ENCODE data around the gene PRKCH.
"Not testable (repeated sequence)": the region's sequence is repeated elsewhere in the genome, so short reads cannot be mapped to it uniquely, and the experiment has no call there.

PRKCH gene

GRCh38 chr14:61454545-61454944 is 133.2 kb downstream of the PRKCH start:
- DNase-seq (ENCODE audit: low read depth, low spot score), result no peak

DNA sequence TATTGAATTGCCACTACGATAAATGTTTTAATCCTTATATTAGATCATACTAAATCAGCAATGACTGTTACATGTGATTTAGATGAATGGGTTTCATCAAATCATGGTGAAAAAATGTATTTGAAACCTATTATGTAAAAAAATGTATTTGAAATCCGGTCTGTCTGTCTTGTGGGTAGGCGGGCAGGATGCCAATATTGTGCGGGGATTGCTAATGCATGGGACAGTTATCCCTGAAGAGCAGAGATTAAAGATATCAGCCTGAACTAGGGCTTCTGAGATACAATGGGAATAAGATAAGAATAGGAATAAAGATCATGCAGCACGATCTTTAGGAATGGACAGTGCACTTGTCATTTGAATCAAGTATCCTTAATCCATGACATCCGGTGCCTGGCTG is 134.0 kb downstream of the PRKCH start:
- DNase-seq (ENCODE audit: low read depth, low spot score), result no peak

GRCh38 chr14:61456720-61457119 is 135.3 kb downstream of the PRKCH start:
- peak; percentile 86 for DNase-seq (ENCODE audit: low read depth, low spot score)

GRCh38 chr14:61458766-61459165 is 137.4 kb downstream of the PRKCH start:
- no peak for DNase-seq (ENCODE audit: low read depth, low spot score)

DNA sequence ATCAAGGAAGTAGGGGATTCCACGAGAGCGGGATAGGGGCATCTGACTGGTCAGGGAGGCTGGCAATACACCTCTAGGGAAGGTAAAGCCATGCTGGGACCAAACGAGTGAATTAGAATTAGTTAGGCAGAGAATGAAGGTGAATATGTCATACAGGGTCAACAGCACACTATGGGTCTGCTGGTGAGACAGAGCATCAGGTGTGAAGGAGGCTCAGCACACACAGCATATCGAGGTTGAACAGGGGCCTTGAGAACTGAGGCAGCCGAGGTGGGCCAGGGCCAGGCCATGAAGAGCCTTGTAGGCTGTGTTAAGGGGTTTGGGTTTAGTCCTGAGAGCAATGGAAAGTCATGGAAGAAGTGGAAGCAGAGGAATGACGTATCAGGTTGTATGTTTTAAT is 137.8 kb downstream of the PRKCH start:
- DNase-seq (ENCODE audit: low read depth, low spot score), result no peak

DNA sequence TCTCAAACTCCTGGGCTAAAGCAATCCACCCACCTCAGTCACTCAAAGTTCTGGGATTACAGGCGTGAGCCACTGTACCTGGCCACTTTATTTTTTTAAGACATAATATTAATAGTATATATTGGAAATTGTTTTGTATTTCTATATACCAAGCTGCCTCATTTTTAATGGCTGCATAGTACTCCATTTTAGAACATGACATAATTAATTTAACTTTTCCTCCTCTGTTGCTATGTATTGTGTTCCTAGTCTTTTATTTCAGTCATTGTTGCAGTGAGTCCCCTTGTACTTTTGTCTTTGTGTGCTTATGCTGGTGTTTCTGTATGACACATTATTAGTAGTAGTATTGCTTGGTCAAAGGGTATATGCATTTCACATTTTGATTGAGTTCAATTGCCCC is 138.7 kb downstream of the PRKCH start:
- no peak for DNase-seq (ENCODE audit: low read depth, low spot score)

- no peak for DNase-seq (ENCODE audit: low read depth, low spot score)
These were observed 139.6 kb downstream of the PRKCH start for GRCh38 chr14:61460718-61461611.

- DNase-seq (ENCODE audit: low read depth, low spot score), result peak; percentile 87
These were observed 140.5 kb downstream of the PRKCH start for GRCh38 chr14:61461808-61462275.

- DNase-seq (ENCODE audit: low read depth, low spot score), result peak; percentile 57
These were observed 141.3 kb downstream of the PRKCH start for GRCh38 chr14:61462566-61463193.

DNA sequence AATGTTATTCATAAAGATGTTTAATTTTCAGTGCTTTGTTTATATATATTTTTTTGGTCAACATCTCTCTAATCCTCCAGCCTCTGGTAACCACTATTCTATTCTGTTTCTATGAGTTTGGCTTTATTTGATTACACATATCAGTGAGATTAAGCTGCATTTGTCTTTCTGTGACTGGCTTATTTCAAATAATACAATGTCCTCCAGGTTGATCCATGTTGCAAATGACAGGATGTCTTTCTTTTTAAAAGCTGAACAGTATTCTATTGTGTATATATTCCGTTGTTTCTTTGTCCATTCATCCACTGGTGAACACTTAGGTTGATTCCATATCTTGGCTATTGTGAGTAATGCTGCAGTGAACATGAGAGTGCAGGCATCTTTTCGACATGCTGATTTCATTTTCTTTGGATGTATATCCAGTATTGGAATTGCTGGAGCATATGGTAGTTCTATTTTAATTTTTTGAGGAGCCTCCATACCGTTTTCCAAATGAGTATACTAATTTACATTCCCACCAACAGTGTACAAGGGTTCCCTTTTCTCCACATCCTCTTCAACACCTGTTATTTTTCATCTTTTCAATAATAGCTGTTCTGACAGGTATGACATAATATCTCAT is 142.4 kb downstream of the PRKCH start:
- no peak for DNase-seq (ENCODE audit: low read depth, low spot score)

DNA sequence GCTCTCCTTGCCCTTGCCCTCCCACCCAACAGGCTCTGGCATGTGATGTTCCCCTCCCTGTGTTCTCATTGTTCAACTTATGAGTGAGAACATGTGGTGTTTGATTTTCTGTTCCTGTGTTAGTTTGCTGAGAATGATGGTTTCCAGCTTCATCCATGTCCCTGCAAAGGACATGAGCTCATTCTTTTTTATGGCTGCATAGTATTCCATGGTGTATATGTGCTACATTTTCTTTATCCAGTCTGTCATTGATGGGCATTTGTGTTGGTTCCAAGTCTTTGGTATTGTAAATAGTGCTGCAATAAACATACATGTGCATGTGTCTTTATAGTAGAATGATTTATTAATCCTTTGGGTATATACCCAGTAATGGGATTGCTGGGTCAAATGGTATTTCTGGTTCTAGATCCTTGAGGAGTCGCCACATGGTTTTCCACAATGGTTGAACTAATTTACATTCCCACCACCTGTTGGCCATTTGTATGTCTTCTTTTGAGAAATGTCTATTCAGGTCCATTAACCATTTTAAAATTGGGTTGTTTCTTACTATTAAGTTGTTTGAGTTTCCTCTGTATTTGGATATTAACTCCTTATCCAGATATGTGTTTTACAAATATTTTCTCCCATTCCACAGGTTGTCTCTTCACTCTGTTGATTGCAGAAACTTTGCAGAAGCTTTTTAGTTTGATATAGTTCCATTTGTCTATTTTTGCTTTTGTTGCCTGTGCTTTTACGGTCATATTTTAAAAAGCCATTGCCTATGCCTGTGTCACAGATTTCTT is 143.4 kb downstream of the PRKCH start:
- DNase-seq (ENCODE audit: low read depth, low spot score), result not testable (repeated sequence)

GRCh38 chr14:61466249-61466904 is 145.0 kb downstream of the PRKCH start:
- DNase-seq (ENCODE audit: low read depth, low spot score), result peak; percentile 93

GRCh38 chr14:61466905-61467280 is 145.5 kb downstream of the PRKCH start:
- DNase-seq (ENCODE audit: low read depth, low spot score), result no peak

GRCh38 chr14:61467296-61467695 is 145.9 kb downstream of the PRKCH start:
- no peak for DNase-seq (ENCODE audit: low read depth, low spot score)

- no peak for DNase-seq (ENCODE audit: low read depth, low spot score)
These were observed 146.9 kb downstream of the PRKCH start for GRCh38 chr14:61468063-61468825.

DNA sequence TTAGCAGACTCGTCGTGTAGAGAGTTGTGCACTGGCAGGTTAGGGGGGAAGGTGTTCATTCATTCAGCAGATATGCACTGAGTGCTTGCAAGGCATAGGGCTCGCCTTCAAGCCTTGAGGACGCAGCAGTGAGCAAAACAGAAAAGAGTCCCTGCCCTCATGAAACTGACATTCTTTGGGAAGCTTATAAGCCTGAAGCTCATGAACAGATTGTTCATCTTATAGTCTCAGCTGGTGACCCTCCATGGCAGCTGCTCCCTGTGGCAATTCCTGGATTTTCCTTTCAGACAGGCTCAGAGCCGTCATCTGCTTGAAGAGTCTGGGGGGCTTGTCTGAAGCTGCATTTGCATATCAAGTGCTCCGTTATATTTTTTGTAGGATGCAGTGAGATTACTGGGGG is 148.4 kb downstream of the PRKCH start:
- DNase-seq (ENCODE audit: low read depth, low spot score), result no peak

GRCh38 chr14:61470261-61470960 is 149.0 kb downstream of the PRKCH start:
- peak; percentile 95 for DNase-seq (ENCODE audit: low read depth, low spot score)

GRCh38 chr14:61470961-61471293 is 149.5 kb downstream of the PRKCH start:
- no peak for DNase-seq (ENCODE audit: low read depth, low spot score)

- DNase-seq (ENCODE audit: low read depth, low spot score), result no peak
These were observed 150.1 kb downstream of the PRKCH start for GRCh38 chr14:61471297-61472005.
